Fibroblast of peridontal ligament (primary cell): ENCODE results near the gene TBC1D22B.

Experiments
- DNase-seq: peaks from one replicate; pipeline ENCODE4 v3.0.0-alpha.2; 2010; ENCODE audit errors: extremely low read depth

The TBC1D22B gene

DNA sequence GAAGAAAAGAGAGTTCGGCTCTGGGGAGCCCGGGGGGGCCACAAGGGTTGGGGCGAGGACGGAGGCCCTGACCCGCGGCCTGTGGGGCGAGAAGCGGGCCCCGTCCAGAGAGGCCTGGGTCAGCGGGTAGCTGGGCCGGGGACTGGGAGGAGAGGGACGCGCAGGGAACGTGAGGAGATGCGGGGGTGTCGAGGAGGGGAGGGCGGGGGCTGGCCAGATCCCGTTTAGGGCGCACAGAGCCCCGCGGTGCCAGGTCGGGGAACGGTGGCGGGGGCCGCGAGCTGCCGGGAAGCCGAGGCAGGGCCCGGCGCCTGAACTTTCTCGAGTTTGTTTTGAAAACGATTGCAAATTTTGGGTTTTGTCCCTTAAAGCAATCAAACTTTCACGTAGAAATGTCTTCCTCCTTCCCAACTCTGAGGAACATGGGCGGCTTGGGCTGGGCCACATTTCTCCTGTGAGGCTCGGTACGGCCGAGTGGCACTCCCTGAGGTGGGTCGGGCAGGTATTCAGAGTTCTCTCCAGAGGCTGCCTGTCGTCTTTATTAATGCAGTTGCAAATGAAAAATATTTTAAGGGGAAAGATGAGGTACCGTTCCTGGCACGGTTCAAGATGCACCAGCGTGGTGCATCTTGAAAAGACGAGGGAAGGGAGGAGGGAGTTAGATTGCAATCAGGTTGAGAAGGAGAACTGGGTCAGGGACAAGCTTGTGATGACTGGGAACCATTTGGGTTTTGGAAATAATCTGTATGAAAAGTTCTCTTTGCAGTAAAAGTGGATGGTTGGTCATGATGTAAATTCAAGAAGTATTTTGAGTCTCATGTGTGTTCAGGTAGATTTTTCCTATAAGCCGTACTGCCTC is 97.2 kb downstream of the TBC1D22B start:
- peak; percentile 15 for DNase-seq

DNA sequence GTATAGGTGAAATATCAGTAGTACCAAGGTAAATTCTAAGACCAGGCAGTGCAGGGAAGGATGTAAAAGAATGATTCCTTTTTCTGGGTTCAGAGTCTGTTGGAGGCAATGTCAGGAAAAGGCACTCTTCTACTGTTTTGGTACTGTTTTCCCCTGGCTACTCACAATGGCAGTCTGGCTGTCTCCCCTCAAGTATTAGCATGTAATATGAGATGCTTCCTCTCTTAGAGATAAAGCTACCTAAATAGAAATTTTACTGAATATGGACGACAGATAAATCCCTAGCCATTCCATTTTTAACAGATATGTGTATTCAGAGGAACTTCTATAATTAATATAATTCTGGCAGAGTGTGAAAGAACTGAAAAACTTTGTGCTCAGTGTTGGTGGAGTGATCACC is 99.7 kb downstream of the TBC1D22B start:
- DNase-seq, result no peak

DNA sequence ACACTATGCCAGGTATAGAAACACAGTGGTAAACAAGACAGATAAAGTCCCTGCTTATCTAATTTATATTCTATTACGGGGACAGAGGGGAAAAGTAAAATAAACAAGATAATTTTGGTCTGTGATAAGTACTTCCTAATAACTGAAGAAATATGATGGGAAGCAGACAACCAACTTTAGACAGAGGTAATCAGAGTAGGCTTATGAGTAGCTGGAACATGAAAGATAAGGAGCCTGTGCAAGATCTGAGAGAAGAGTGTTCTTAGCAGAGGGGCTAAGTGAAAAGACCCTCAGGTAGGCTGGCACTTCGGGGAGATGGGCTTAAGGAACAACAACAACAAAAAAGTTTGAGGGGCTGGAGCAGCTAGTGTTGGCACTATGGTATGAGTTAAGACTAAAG is 100.3 kb downstream of the TBC1D22B start:
- DNase-seq, result no peak

- no peak for DNase-seq
Measured at GRCh38 chr6:37359039-37359438, 101.5 kb downstream of the TBC1D22B start.

- DNase-seq, result no peak
Measured at GRCh38 chr6:37362101-37362828, 104.7 kb downstream of the TBC1D22B start.

DNA sequence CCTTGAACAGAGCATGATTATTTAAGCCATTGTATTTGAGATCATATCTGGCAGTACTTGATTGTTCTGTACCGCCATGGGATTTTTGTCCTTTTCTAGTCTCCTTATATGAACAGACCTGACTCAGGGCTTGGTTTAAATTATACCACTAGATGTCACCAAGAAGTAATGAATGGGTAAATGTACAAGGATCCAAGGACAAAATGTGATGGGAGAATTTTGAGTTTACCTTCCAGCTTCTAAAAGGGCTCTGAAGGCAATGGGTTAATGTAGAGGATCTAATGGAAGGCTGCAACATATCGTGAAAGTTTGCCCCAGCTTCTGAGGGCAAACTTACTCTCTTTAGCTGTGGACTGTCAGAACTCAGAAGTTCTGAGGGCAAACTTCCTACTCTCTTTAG is 108.2 kb downstream of the TBC1D22B start:
- DNase-seq, result peak; percentile 59

DNA sequence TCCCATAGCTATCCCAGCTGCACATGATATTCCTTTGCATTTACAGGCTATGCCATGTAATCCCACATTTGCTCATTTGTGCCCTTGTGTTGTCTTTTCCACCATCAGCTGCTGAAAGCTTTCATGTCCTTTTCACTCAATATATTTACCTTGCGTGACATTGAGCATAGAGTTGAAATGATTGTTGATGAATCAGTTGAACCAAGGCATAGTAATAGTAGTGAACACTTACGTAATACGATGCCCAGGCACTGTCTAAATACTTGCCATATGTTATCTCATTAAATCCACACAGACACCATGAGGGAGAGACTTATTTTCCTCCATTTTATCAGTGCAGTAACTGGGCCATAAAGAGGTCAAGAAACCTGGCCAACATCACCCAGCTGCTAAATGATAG is 109.3 kb downstream of the TBC1D22B start:
- peak; percentile 13 for DNase-seq

DNA sequence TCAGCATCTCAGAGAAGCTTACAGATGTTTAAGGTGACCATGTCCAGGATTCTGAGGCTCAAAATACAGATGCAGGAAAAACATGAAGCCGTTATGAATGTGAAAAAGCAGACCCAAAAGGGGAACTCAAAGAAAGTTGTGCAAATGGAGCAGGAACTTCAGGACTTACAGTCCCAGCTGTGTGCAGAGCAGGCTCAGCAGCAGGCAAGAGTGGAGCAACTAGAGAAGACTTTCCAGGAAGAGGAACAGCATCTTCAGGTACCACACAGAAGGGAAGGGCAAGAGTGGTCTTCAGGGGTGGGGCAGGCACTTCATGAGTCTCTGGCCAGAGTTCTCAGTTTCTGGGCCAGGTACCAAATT is 111.4 kb downstream of the TBC1D22B start:
- DNase-seq, result no peak

DNA sequence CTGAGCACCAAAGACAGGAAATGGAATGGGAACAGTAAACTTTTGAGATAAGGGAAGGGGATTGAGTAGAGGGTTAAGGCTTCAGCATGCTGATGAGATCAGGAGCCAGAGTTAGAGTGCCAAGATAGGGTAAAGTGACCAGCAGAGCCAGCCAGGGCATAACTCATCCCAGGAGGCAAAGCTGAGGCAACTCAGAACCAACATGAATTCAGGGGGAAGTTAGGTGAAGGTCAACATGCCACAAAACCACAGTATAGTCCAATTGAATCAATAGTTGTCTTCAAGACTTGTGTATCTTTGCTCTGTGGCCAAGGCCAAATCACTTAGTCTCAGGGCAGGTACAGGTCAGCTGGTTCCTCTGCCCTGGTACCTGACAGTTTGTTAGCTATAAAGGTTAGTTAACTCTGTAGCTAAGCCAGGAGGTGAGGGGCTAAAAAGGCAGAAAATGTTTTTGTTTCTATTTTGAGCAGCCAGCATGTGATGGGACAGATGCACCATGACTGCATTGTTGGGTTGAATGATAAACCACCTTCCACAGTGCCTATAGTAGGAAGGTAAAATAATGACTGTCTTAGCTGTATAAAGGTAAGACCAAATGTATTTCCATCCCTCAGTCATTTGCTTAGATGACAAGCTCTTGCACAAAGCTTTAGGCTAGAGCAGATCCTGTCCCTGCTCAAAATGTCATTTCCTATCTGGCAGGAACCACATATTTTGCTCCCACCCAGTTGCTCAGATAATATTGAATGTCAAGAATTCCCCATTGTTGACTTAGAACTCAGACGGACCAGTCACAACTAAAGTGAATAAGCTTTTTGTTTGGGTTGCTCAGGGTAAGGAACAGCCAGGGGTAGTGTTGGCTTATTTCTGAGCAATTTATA is 112.0 kb downstream of the TBC1D22B start:
- DNase-seq, result no peak

- DNase-seq, result no peak
Measured at GRCh38 chr6:37371154-37372083, 113.8 kb downstream of the TBC1D22B start.

GRCh38 chr6:37372116-37372515 is 114.5 kb downstream of the TBC1D22B start:
- no peak for DNase-seq

DNA sequence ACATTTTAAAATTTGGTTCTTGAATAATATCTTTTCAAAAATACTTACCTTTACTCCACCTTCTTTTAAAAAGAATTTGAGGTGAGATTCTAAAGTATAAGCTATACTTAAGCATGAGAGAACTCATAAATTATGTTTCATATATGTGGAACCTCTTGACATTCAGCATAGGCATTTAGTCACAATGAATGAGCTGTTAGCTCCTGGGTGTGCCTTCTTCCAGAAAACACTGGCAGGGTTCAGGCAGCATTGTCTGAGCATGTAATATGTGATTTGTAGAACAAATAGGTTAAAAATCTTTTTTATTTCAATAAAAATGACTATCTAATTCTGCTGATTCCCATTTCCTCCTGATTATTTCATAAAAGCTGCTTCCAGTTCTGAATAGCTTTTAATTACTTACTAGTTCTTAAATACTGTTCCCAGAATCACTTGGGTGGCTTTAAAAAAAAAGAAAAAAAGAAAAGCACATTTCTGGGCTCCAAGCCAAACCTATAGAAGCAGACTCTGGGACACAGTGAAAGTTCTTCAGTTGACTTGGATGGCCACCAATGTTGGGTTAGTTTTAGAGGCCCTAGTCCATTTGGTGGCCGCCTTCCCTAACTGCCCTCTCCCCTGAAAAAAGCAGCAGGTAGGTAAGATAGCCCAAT is 116.4 kb downstream of the TBC1D22B start:
- no peak for DNase-seq

- DNase-seq, result no peak
Measured at GRCh38 chr6:37375376-37375775, 117.8 kb downstream of the TBC1D22B start.

GRCh38 chr6:37376078-37376743 is 118.6 kb downstream of the TBC1D22B start:
- DNase-seq, result no peak

DNA sequence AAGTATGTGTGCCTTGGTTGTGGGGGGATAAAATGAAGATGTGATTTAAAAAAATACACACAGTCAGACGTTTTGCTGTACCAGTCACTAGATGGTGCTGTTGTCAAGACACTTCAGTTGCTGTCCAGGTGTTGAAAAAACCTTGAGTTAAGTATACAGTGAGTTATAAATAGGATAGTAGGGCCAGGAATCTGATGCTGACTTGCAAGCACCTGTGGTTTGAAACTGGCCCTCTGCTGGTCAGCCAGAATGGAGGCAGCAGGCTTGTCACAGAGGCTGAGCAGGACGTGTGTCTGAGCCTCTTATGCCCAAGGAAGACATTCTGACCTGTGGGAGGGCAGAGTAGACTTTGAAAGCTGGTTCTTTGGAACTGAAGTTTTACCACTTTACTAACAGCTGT is 124.0 kb downstream of the TBC1D22B start:
- DNase-seq, result peak; percentile 45
